ENCODE measurements around the gene SAFB. TPM values are rescaled to one million over a fixed set of nuclear protein-coding genes. Genes with fewer than 3 reads are reported as not detected.

The SAFB gene
- total RNA-seq, 1 experiment from 2014 or later = 53.0 TPM

DNA sequence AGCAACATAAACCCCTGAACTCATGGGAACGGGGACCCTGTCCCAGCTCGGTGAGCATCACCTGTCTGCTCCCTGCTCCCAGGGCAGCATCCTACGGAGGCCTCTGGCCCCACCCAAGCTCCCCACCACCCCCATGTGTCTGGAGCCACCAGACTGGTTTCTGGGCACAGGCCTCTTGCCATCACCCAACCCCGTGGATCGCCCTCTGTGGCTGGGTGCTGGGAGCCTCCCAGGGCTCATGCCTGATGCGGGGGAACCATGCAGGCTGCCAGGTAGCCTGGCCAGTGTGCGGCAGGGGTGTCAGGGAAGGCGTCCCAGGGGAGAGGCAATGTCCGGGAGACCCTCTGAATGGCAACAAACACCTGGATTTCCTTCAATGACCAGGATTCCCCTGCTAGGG lies 54.7 kb downstream of the SAFB start:
- 0 out of 2 replicates have a peak, but pooled peaks cover 3% of the 10 kb centered on the region for H3K36me3 ChIP-seq (ENCODE audit: insufficient read depth, low read length)

DNA sequence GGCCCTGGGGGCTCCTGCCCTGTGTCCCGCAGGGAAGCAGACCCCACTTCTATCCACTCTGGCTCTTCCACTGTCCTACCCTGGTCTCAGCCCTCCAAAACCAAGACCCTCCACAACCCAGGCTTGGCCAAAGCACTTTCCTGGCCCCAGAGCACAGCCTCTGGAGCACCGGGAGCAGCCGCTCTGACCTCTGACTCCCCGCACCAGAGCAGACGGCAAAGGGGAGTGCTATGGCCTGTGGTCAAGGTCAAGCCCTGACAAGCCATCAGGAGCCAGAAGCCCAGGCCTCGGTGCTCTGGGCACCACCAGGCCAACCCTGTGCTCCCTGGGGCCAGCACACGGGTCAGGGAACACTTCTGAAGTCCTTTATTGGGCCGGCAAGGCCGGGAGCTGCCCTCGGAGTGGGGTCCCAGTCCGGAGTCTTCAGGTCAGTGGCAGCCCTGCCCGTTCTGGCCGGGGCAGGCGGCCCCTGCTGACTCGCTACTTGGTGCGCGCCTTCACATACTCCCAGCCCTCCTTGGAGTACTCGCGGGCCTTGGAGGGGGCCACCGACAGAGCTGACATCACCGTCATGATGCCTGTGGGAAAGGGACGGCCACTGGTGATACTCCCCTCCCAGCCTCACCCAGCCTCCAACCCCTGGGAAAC lies 55.3 kb downstream of the SAFB start:
- H3K27me3 ChIP-seq (ENCODE audit: low read length) = no peaks in the 10 kb centered on the region
- no peaks in the 10 kb centered on the region for H3K9me2 ChIP-seq (replicated peaks; ENCODE audit: insufficient read depth, low read length)
- H3K4me3 ChIP-seq (ENCODE audit: low read length) = no peak overlapping the region
- H3K79me2 ChIP-seq (ENCODE audit: low read length) = 0 out of 2 replicates have a peak, but pooled peaks cover 3% of the 10 kb centered on the region
- no peaks in the 10 kb centered on the region for H3K36me3 ChIP-seq (ENCODE audit: insufficient read depth, low read length)
- no peaks in the 10 kb centered on the region for H3K9me3 ChIP-seq (ENCODE audit: low read length)
- H4K20me1 ChIP-seq (ENCODE audit: insufficient read depth, low read depth, low read length) = no peaks in the 10 kb centered on the region
- no peak for DNase-seq
- H3K9ac ChIP-seq (ENCODE audit: low read length) = no peak overlapping the region
- H2AFZ ChIP-seq (ENCODE audit: low read length) = no peak overlapping the region
- peaks cover 16% of the 10 kb centered on the region for H3K4me1 ChIP-seq (ENCODE audit: low read length)
- no peak overlapping the region for H3K27ac ChIP-seq (ENCODE audit: low read length)
- H3K4me2 ChIP-seq (ENCODE audit: low read depth, low read length, poor library complexity, severe bottlenecking) = no peak overlapping the region

More for the DNA sequence above, 54.7 kb downstream of the SAFB start:
- H3K9ac ChIP-seq (ENCODE audit: low read length) = no peak overlapping the region
- no peaks in the 10 kb centered on the region for H3K9me2 ChIP-seq (replicated peaks; ENCODE audit: insufficient read depth, low read length)
- H4K20me1 ChIP-seq (ENCODE audit: insufficient read depth, low read depth, low read length) = no peaks in the 10 kb centered on the region
- H3K79me2 ChIP-seq (ENCODE audit: low read length) = 0 out of 2 replicates have a peak, but pooled peaks cover 3% of the 10 kb centered on the region
- H3K4me3 ChIP-seq (ENCODE audit: low read length) = no peak overlapping the region
- H3K9me3 ChIP-seq (ENCODE audit: low read length) = no peaks in the 10 kb centered on the region
- peaks cover 16% of the 10 kb centered on the region for H3K4me1 ChIP-seq (ENCODE audit: low read length)
- H3K27me3 ChIP-seq (ENCODE audit: low read length) = no peaks in the 10 kb centered on the region
- no peak for DNase-seq
- H3K4me2 ChIP-seq (ENCODE audit: low read depth, low read length, poor library complexity, severe bottlenecking) = no peak overlapping the region
- no peak overlapping the region for H2AFZ ChIP-seq (ENCODE audit: low read length)
- no peak overlapping the region for H3K27ac ChIP-seq (ENCODE audit: low read length)

DNA sequence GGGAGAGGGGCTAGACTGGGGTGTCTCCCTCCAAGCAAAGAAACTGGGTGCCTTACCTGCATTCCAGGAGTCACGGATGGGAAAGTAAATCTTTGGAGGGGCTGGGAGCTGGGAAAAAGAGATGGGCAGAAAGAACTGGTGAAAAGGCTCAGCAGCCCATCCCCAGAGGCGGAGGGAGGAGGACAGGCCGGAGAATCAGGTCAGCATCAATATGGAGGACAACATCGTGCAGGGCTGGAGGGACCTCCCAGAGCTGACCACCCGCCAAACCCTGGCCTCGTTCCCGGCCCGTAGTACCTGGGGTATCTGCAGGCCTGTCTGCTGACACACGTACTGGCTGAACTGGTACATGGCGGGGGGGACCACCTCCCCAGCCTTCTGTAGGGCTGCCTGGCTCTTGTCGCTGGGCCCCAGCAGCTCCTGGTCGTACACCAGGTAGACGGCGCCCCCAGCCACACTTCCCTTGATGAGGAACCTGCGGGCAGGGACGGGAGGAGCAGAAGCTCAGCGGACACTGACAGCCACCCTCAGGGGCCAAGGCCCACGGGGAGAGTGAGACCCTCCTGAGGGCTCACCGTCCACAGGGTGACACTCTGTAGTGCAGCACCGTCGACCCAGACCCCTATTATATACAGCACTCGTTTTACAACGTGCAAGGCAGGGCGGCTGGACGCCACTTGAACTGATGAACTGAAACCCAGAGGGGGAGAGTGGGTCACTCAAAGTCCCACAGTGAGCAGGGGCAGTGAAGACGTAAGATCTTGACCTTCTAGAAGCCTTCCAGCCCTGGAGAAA lies 56.6 kb downstream of the SAFB start:
- H3K27ac ChIP-seq (ENCODE audit: low read length) = peak overlapping the region; percentile 25; the same call in 1 of the 2 replicates
- 0 out of 2 replicates have a peak, but pooled peaks cover 3% of the 10 kb centered on the region for H3K79me2 ChIP-seq (ENCODE audit: low read length)
- no peaks in the 10 kb centered on the region for H3K9me3 ChIP-seq (ENCODE audit: low read length)

DNA sequence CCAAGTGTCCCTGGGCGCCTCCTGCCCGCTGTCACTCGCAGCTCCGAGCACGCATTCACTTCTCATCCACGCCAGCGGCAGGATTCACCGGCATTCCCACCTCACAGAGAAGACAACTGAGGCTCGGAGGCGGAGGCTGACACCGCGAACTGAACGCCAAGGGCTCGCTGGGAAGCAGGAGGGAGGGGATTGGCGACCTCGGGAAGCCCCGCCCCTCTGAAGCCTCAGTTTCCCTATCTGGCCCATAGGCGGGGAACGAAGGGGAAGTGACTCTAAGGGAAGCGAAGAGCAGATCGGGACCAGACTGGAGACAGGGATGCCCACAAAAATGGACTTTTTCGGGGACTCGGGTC lies 57.2 kb downstream of the SAFB start:
- Histone ChIP-seq H3K9ac (ENCODE audit: low read length) (peak overlapping the region; percentile 82), H3K27ac (ENCODE audit: low read length) (peak overlapping the region; percentile 25; the same call in 1 of the 2 replicates), H3K4me1 (ENCODE audit: low read length) (peaks cover 16% of the 10 kb centered on the region), H3K4me3 (ENCODE audit: low read length) (peak overlapping the region; percentile 88), H3K79me2 (ENCODE audit: low read length) (0 out of 2 replicates have a peak, but pooled peaks cover 3% of the 10 kb centered on the region), H2AFZ (ENCODE audit: low read length) (peak overlapping the region; percentile 28; the same call in 1 of the 2 replicates), H3K9me3 (ENCODE audit: low read length) (no peaks in the 10 kb centered on the region), H4K20me1 (ENCODE audit: insufficient read depth, low read depth, low read length) (no peaks in the 10 kb centered on the region), H3K4me2 (ENCODE audit: low read depth, low read length, poor library complexity, severe bottlenecking) (peak overlapping the region; percentile 84), H3K9me2 (replicated peaks; ENCODE audit: insufficient read depth, low read length) (no peaks in the 10 kb centered on the region), H3K27me3 (ENCODE audit: low read length) (no peaks in the 10 kb centered on the region), H3K36me3 (ENCODE audit: insufficient read depth, low read length) (no peaks in the 10 kb centered on the region)
- DNase-seq = no peak

More for the DNA sequence above, 56.6 kb downstream of the SAFB start:
- H3K9ac ChIP-seq (ENCODE audit: low read length) = peak overlapping the region; percentile 82
- peak overlapping the region; percentile 88 for H3K4me3 ChIP-seq (ENCODE audit: low read length)
- H3K27me3 ChIP-seq (ENCODE audit: low read length) = no peaks in the 10 kb centered on the region
- peak overlapping the region; percentile 84 for H3K4me2 ChIP-seq (ENCODE audit: low read depth, low read length, poor library complexity, severe bottlenecking)
- H4K20me1 ChIP-seq (ENCODE audit: insufficient read depth, low read depth, low read length) = no peaks in the 10 kb centered on the region
- peaks cover 16% of the 10 kb centered on the region for H3K4me1 ChIP-seq (ENCODE audit: low read length)
- H3K9me2 ChIP-seq (replicated peaks; ENCODE audit: insufficient read depth, low read length) = no peaks in the 10 kb centered on the region
- no peaks in the 10 kb centered on the region for H3K36me3 ChIP-seq (ENCODE audit: insufficient read depth, low read length)
- no peak for DNase-seq
- peak overlapping the region; percentile 28; the same call in 1 of the 2 replicates for H2AFZ ChIP-seq (ENCODE audit: low read length)

DNA sequence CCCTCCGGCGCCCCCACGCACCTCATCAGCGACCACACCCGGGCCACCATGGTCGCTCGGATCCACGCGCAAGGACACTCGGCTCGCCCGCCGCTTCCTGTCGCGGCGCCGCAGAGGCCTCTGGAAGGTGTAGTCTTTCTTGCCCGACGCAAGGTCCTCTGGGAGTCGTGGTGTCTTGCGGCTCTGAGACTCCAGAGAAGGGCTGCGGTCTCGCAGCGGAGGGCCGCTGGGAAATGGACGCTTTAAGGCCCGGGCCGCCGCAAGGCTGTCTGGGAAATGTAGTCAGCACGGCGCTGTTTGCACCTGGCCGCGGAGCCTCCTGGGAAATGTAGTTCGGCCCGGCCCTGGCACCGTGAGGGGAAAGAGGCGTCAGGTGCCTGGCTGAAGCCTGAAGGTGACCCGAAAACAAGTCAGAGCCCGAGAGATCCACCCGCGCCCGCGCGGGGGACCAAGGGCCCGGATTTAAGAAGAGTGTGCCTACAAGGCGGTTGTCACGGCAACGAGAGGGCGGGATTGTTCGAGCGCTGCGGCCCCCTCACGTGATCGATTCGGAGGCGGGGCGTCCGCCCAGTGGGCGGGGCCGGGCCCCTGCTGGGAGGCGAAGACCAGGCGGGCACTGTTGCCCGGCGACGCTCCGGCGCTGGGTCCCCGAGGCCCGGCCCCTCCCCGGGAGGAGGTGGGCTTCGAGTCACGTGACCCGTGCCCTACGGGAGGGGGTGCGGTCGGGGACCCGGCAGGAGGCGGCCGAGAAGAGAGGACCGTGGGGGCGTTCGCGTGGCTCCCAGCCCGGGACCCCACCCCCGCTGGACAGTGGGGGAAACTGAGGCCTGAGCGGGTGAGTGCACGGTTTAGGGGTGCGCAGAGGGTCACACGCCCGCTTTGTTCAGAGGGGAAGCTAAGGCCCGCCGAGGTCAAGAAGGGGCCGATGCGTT lies 57.8 kb downstream of the SAFB start, which contains the start of the genes HSD11B1L and MICOS13:
Gene HSD11B1L, plus strand, starts transcription at position 591 of the 932 bp plus-strand sequence. CDS start 3,806 bp downstream, outside the sequence.
Gene MICOS13, minus strand, starts transcription at position 80 of the 932 bp plus-strand sequence. Its CDS starts 30 bp downstream, at position 50.
- Histone ChIP-seq H4K20me1 (ENCODE audit: insufficient read depth, low read depth, low read length) (no peaks in the 10 kb centered on the region), H3K36me3 (ENCODE audit: insufficient read depth, low read length) (no peaks in the 10 kb centered on the region), H3K9me3 (ENCODE audit: low read length) (no peaks in the 10 kb centered on the region), H2AFZ (ENCODE audit: low read length) (peak within 1 kb of the TSS; percentile 28; the same call in 1 of the 2 replicates), H3K4me1 (ENCODE audit: low read length) (peaks cover 17% of the 10 kb centered on the region), H3K79me2 (ENCODE audit: low read length) (0 out of 2 replicates have a peak, but pooled peaks cover 3% of the 10 kb centered on the region), H3K9me2 (replicated peaks; ENCODE audit: insufficient read depth, low read length) (no peaks in the 10 kb centered on the region), H3K4me3 (ENCODE audit: low read length) (peak within 1 kb of the TSS; percentile 88), H3K27me3 (ENCODE audit: low read length) (no peaks in the 10 kb centered on the region), H3K27ac (ENCODE audit: low read length) (peak within 1 kb of the TSS; percentile 47; the same call in 1 of the 2 replicates), H3K4me2 (ENCODE audit: low read depth, low read length, poor library complexity, severe bottlenecking) (peak within 1 kb of the TSS; percentile 84), H3K9ac (ENCODE audit: low read length) (peak within 1 kb of the TSS; percentile 82)
- peak; percentile 99 for DNase-seq

DNA sequence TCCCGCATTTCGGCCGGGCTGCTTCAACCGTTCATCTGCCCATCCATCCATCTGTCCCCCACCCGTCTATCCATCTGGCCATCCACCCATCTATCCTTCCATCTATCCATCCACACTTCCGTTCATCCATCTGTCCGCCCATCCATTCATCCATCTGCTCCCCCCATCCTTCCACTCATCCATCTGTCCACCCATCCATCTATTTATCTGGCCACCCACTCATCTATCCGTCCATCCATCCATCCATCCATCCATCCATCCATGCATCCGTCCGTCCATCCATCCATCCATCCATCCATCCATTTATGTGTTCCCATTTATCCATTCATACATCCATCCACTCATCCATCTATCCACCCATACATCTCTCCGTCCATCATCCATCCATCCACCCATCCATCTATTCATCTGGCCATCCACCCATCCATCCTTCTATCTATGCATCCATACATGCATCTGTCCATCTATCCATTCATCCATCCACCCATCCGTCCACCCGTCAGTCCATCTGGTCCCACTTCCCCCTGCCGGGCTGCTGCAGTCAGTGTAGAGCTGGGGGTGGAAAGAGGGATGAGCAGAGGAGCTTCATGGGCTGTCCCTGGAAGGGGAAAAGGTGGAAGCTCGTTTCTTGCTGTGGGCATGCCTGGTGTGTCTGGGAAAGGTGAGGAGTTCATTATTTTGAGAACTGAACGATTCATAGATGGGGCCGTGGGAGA lies 58.7 kb downstream of the SAFB start:
- Histone ChIP-seq H3K4me1 (ENCODE audit: low read length) (peaks cover 25% of the 10 kb centered on the region), H3K9ac (ENCODE audit: low read length) (peak overlapping the region; percentile 58), H3K79me2 (ENCODE audit: low read length) (0 out of 2 replicates have a peak, but pooled peaks cover 3% of the 10 kb centered on the region), H3K9me3 (ENCODE audit: low read length) (no peaks in the 10 kb centered on the region), H3K27ac (ENCODE audit: low read length) (no peak overlapping the region), H3K4me3 (ENCODE audit: low read length) (peak overlapping the region; percentile 88; the same call in 1 of the 2 replicates), H3K4me2 (ENCODE audit: low read depth, low read length, poor library complexity, severe bottlenecking) (peak overlapping the region; percentile 84), H3K27me3 (ENCODE audit: low read length) (no peaks in the 10 kb centered on the region), H2AFZ (ENCODE audit: low read length) (no peak overlapping the region), H3K9me2 (replicated peaks; ENCODE audit: insufficient read depth, low read length) (no peaks in the 10 kb centered on the region), H4K20me1 (ENCODE audit: insufficient read depth, low read depth, low read length) (no peaks in the 10 kb centered on the region), H3K36me3 (ENCODE audit: insufficient read depth, low read length) (no peaks in the 10 kb centered on the region)
- no peak for DNase-seq

DNA sequence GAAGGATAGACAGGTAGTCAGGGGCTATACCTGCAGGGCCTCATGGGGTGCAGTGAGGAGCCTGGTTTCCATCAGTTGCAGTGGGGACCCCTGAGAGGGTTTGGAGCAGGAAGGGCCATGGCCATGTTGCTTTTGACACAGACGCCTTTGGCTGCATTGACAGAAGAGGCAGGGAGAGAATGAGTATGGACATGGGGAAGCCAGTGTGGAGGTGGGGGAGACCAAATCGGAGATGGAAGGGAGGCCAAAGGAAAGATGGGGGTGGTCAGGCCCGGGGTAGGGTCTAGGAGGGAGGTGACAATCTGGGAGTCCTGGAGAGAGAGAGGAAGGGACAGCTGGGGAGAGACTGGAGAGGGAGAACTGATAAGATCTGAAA lies 59.2 kb downstream of the SAFB start:
- H4K20me1 ChIP-seq (ENCODE audit: insufficient read depth, low read depth, low read length) = no peaks in the 10 kb centered on the region
- no peaks in the 10 kb centered on the region for H3K9me2 ChIP-seq (replicated peaks; ENCODE audit: insufficient read depth, low read length)
- no peak overlapping the region for H2AFZ ChIP-seq (ENCODE audit: low read length)
- 0 out of 2 replicates have a peak, but pooled peaks cover 3% of the 10 kb centered on the region for H3K79me2 ChIP-seq (ENCODE audit: low read length)
- H3K4me2 ChIP-seq (ENCODE audit: low read depth, low read length, poor library complexity, severe bottlenecking) = no peak overlapping the region
- no peaks in the 10 kb centered on the region for H3K9me3 ChIP-seq (ENCODE audit: low read length)
- no peaks in the 10 kb centered on the region for H3K27me3 ChIP-seq (ENCODE audit: low read length)
- no peak overlapping the region for H3K9ac ChIP-seq (ENCODE audit: low read length)
- no peaks in the 10 kb centered on the region for H3K36me3 ChIP-seq (ENCODE audit: insufficient read depth, low read length)
- H3K4me3 ChIP-seq (ENCODE audit: low read length) = no peak overlapping the region
- peaks cover 25% of the 10 kb centered on the region for H3K4me1 ChIP-seq (ENCODE audit: low read length)
- no peak for DNase-seq
- H3K27ac ChIP-seq (ENCODE audit: low read length) = no peak overlapping the region
